GM18505 (cell line): ENCODE measurements around the gene CEACAM19.
"Not testable (repeated sequence)": the region's sequence is repeated elsewhere in the genome, so short reads cannot be mapped to it uniquely, and the experiment has no call there.

Experiments
- ATAC-seq: cut with Tn5 transposase; IDR thresholded peaks from one replicate; pipeline ENCODE4 v1.9.1; 2021; ENCODE audit not compliant: unreplicated experiment
- POLR2A ChIP-seq: IDR thresholded peaks from 4 replicates; pipeline ENCODE4 v1.6.1; 2011; ENCODE audit warnings: borderline replicate concordance; ENCODE audit not compliant: insufficient read depth, insufficient read length; ENCODE audit errors: extremely low read depth

The CEACAM19 gene

GRCh38 chr19:44705502-44706010 is 34.3 kb downstream of the CEACAM19 start:
- no peak for ATAC-seq
- no peak for TF ChIP-seq POLR2A

GRCh38 chr19:44706506-44707236 is 35.4 kb downstream of the CEACAM19 start:
- no peak for ATAC-seq
- no peak for TF ChIP-seq POLR2A

GRCh38 chr19:44707794-44708193 is 36.5 kb downstream of the CEACAM19 start:
- no peak for TF ChIP-seq POLR2A
- ATAC-seq = no peak

- ATAC-seq = no peak
- TF ChIP-seq POLR2A = no peak
Observed at GRCh38 chr19:44708940-44709339, 37.7 kb downstream of the CEACAM19 start.

- ATAC-seq = not testable (repeated sequence)
Observed at GRCh38 chr19:44709434-44710266, 38.4 kb downstream of the CEACAM19 start.

- TF ChIP-seq POLR2A = no peak
- ATAC-seq = no peak
Observed at GRCh38 chr19:44710483-44710882, 39.2 kb downstream of the CEACAM19 start.

- no peak for ATAC-seq
- no peak for TF ChIP-seq POLR2A
Observed at GRCh38 chr19:44712864-44713515, 41.7 kb downstream of the CEACAM19 start.

GRCh38 chr19:44714597-44715169 is 43.4 kb downstream of the CEACAM19 start:
- TF ChIP-seq POLR2A = no peak
- no peak for ATAC-seq

- no peak for ATAC-seq
- TF ChIP-seq POLR2A = no peak
Observed at GRCh38 chr19:44717603-44718002, 46.3 kb downstream of the CEACAM19 start.

- ATAC-seq = no peak
- no peak for TF ChIP-seq POLR2A
Observed at GRCh38 chr19:44718441-44719261, 47.4 kb downstream of the CEACAM19 start.

- TF ChIP-seq POLR2A = no peak
Observed at GRCh38 chr19:44719262-44719701, 48.0 kb downstream of the CEACAM19 start.

GRCh38 chr19:44720396-44720795 is 49.1 kb downstream of the CEACAM19 start:
- not testable (repeated sequence) for ATAC-seq

More at GRCh38 chr19:44719262-44719701, 48.0 kb downstream of the CEACAM19 start:
- no peak for ATAC-seq
